Measurements from ENCODE around the gene FBXO28.

The FBXO28 gene

GRCh38 chr1:224132901-224133300, 19.0 kb downstream of the FBXO28 start:
- H2AFZ ChIP-seq (ENCODE audit: low read length) = no peak overlapping the region
- H3K27me3 ChIP-seq (replicated peaks; ENCODE audit: insufficient read depth, low read length) = no peaks in the 10 kb centered on the region
- H3K4me2 ChIP-seq (ENCODE audit: low read depth, low read length) = no peak overlapping the region
- no peaks in the 10 kb centered on the region; the same call in 1 of the 2 replicates for H4K20me1 ChIP-seq (ENCODE audit: insufficient read depth, low read length)
- peaks cover 21% of the 10 kb centered on the region; the same call in 1 of the 2 replicates for H3K36me3 ChIP-seq (replicated peaks; ENCODE audit: insufficient read depth, low read length)
- H3K4me3 ChIP-seq (ENCODE audit: low read length) = no peak overlapping the region
- H3K9me2 ChIP-seq (replicated peaks; ENCODE audit: insufficient read depth, low read length) = no peaks in the 10 kb centered on the region
- H3F3A ChIP-seq (ENCODE audit: insufficient read depth, low read length) = no peaks in the 10 kb centered on the region
- no peak overlapping the region for H3K9ac ChIP-seq (ENCODE audit: low read length)
- H3K79me2 ChIP-seq (ENCODE audit: low read length) = peaks cover 16% of the 10 kb centered on the region
- no peak overlapping the region for H3K27ac ChIP-seq (ENCODE audit: low read length)
- H3K4me1 ChIP-seq (ENCODE audit: low read length) = no peaks in the 10 kb centered on the region
- no peaks in the 10 kb centered on the region for H3K9me3 ChIP-seq (replicated peaks; ENCODE audit: insufficient read depth, low read length)
- no peak for DNase-seq
- TF ChIP-seq CTCF (IDR thresholded peaks at IDR 0.05; ENCODE audit: low read length) (no peak), EZH2 (optimal IDR thresholded peaks at IDR 0.05; ENCODE audit: low read depth, low read length) (no peak), EZH2phosphoT487 (IDR thresholded peaks at IDR 0.05; ENCODE audit: low read length) (no peak)

- Histone ChIP-seq H3K36me3 (replicated peaks; ENCODE audit: insufficient read depth, low read length) (peaks cover 21% of the 10 kb centered on the region; the same call in 1 of the 2 replicates), H3K27ac (ENCODE audit: low read length) (no peak overlapping the region), H3K27me3 (replicated peaks; ENCODE audit: insufficient read depth, low read length) (no peaks in the 10 kb centered on the region), H3K9me2 (replicated peaks; ENCODE audit: insufficient read depth, low read length) (no peaks in the 10 kb centered on the region), H3K4me2 (ENCODE audit: low read depth, low read length) (no peak overlapping the region), H2AFZ (ENCODE audit: low read length) (no peak overlapping the region), H3F3A (ENCODE audit: insufficient read depth, low read length) (no peaks in the 10 kb centered on the region), H4K20me1 (ENCODE audit: insufficient read depth, low read length) (no peaks in the 10 kb centered on the region; the same call in 1 of the 2 replicates), H3K4me3 (ENCODE audit: low read length) (no peak overlapping the region), H3K9ac (ENCODE audit: low read length) (no peak overlapping the region), H3K79me2 (ENCODE audit: low read length) (peaks cover 9% of the 10 kb centered on the region; the same call in 1 of the 2 replicates), H3K9me3 (replicated peaks; ENCODE audit: insufficient read depth, low read length) (no peaks in the 10 kb centered on the region), H3K4me1 (ENCODE audit: low read length) (no peaks in the 10 kb centered on the region)
- no peak for TF ChIP-seq CTCF (IDR thresholded peaks at IDR 0.05; ENCODE audit: low read length)
- no peak for TF ChIP-seq EZH2phosphoT487 (IDR thresholded peaks at IDR 0.05; ENCODE audit: low read length)
- no peak for TF ChIP-seq EZH2 (optimal IDR thresholded peaks at IDR 0.05; ENCODE audit: low read depth, low read length)
- DNase-seq = no peak
Measured at GRCh38 chr1:224133741-224134299, 19.9 kb downstream of the FBXO28 start.

GRCh38 chr1:224137518-224137917, 23.6 kb downstream of the FBXO28 start:
- no peaks in the 10 kb centered on the region for H3K4me1 ChIP-seq (ENCODE audit: low read length)
- H3K27me3 ChIP-seq (replicated peaks; ENCODE audit: insufficient read depth, low read length) = no peaks in the 10 kb centered on the region
- H4K20me1 ChIP-seq (ENCODE audit: insufficient read depth, low read length) = no peaks in the 10 kb centered on the region; the same call in 1 of the 2 replicates
- H3K4me2 ChIP-seq (ENCODE audit: low read depth, low read length) = no peak overlapping the region
- no peak overlapping the region for H3K27ac ChIP-seq (ENCODE audit: low read length)
- no peak overlapping the region for H3K9ac ChIP-seq (ENCODE audit: low read length)
- H3F3A ChIP-seq (ENCODE audit: insufficient read depth, low read length) = no peaks in the 10 kb centered on the region
- H3K9me3 ChIP-seq (replicated peaks; ENCODE audit: insufficient read depth, low read length) = no peaks in the 10 kb centered on the region
- TF ChIP-seq EZH2 (optimal IDR thresholded peaks at IDR 0.05; ENCODE audit: low read depth, low read length) (no peak), CTCF (IDR thresholded peaks at IDR 0.05; ENCODE audit: low read length) (no peak), EZH2phosphoT487 (IDR thresholded peaks at IDR 0.05; ENCODE audit: low read length) (no peak)
- no peak overlapping the region for H2AFZ ChIP-seq (ENCODE audit: low read length)
- no peak for DNase-seq
- H3K4me3 ChIP-seq (ENCODE audit: low read length) = no peak overlapping the region
- H3K9me2 ChIP-seq (replicated peaks; ENCODE audit: insufficient read depth, low read length) = no peaks in the 10 kb centered on the region
- H3K36me3 ChIP-seq (replicated peaks; ENCODE audit: insufficient read depth, low read length) = peaks cover 7% of the 10 kb centered on the region; the same call in 1 of the 2 replicates
- 0 out of 2 replicates have a peak, but pooled peaks cover 3% of the 10 kb centered on the region for H3K79me2 ChIP-seq (ENCODE audit: low read length)
